Psoas muscle (tissue), 8 donors: ENCODE results near the gene TMEM54. TPM values are rescaled to one million over a fixed set of nuclear protein-coding genes. Genes with fewer than 3 reads are reported as not detected.

Source experiments
- ATAC-seq, 4 donors: fragments of 200-7000 bp; cut with Tn5 transposase; one replicate each; pipeline ENCODE4 v1.9.1; 2020; ENCODE audit warnings: moderate library complexity in 3 of 4, mild to moderate bottlenecking in 2 of 4
- DNase-seq, 2 donors: peaks; one replicate each; pipeline ENCODE4 v3.0.0-alpha.2; 2020
- H3K27ac ChIP-seq: fragments of 200-600 bp; one replicate; pipeline ENCODE4 v1.8.0; 2022
- H3K27me3 ChIP-seq, 3 donors: fragments of 200-600 bp in 1 of 3; one replicate each; pipeline versions ENCODE4 v1.6.1 to v1.8.0; 2013 to 2022; ENCODE audit warnings: low read length in 2 of 3, mild to moderate bottlenecking in 2 of 3, moderate library complexity in 1 of 3; ENCODE audit not compliant: insufficient read depth in 3 of 3
- H3K36me3 ChIP-seq, 2 donors: fragments of 200-600 bp in 1 of 2; one replicate each; pipeline versions ENCODE4 v1.6.1 to v1.8.0; 2013 to 2022; ENCODE audit warnings: low read depth in 1 of 2, mild to moderate bottlenecking in 1 of 2, moderate library complexity in 1 of 2; ENCODE audit not compliant: insufficient read depth in 1 of 2
- H3K4me1 ChIP-seq: fragments of 200-600 bp; one replicate; pipeline ENCODE4 v1.8.0; 2022
- H3K4me3 ChIP-seq: fragments of 200-600 bp; one replicate; pipeline ENCODE4 v1.8.0; 2022; ENCODE audit warnings: mild to moderate bottlenecking
- H3K9me3 ChIP-seq: fragments of 200-600 bp; one replicate; pipeline ENCODE4 v1.8.0; 2022
- WGBS, 3 donors: extraction: QIAGEN DNeasy Blood & Tissue Kit; methylation state at CpG; one replicate each; pipeline versions ENCODE4 v1.1.6 to v1.1.7; 2013; 5-methylcytosine and 5-hydroxymethylcytosine counted together
- intact Hi-C, 2 donors: fragments of 100-400 bp; cut with DNase I; formaldehyde crosslinking; loops; one replicate each; pipeline versions ENCODE4 v1.11.0 to v1.14.2; 2022
- polyA plus RNA-seq, 3 donors: library from polyadenylated mRNA; stranded (reverse); fragments of 200-250 nt; gene quantifications; one replicate each; pipeline ENCODE4 v1.2.3, GENCODE V29; 2013
- total RNA-seq, 4 donors: library from RNA; stranded (reverse); fragmentation: NEBNext Ultra II Directional in 2 of 4; extraction: Animal tissue kit (Norgen Biotek cat#: 25700) in 2 of 4; gene quantifications; one replicate each; pipeline versions ENCODE4 v1.2.1 to v1.2.4, GENCODE V29; 2021 to 2023
- TF ChIP-seq, protein P1 (sequence below): fragments of 200-600 bp; IDR thresholded peaks from one replicate; pipeline ENCODE4 v1.8.0; 2022; ENCODE audit warnings: antibody characterized with exemption
- donor health status: healthy with polysubstance abuse.
- donor health status: DM: no; HTN: no; CAD: no; lungs with moderate emphysema.
- donor health status: Bipolar disorder and iron deficiency.
- donor health status: healthy.
- donor health status: DM: yes; HTN: yes; CAD: no.
- donor health status: DM: no; HTN: no; CAD: no.
- donor health status: DM: no; HTN: no; CAD: no.
- donor health status: DM: yes; HTN: yes; CAD: no.

The TMEM54 gene
- total and polyA plus RNA-seq, 7 donors: 4.7 to 11.8 (median 5.9) TPM

- 86 to 88% (median 87%) methylated on average over 3 of the region's 3 CpGs for WGBS, 3 donors
- H3K4me3 ChIP-seq: no peak overlapping the region
- DNase-seq (no peak), ATAC-seq (no peak)
- H3K27me3 ChIP-seq: peaks cover 0 to 64% (median 29%) of the 10 kb centered on the region in 3 donors
- no peaks in the 10 kb centered on the region for H3K36me3 ChIP-seq
- H3K9me3 ChIP-seq: no peaks in the 10 kb centered on the region
- TF ChIP-seq, protein P1, sequence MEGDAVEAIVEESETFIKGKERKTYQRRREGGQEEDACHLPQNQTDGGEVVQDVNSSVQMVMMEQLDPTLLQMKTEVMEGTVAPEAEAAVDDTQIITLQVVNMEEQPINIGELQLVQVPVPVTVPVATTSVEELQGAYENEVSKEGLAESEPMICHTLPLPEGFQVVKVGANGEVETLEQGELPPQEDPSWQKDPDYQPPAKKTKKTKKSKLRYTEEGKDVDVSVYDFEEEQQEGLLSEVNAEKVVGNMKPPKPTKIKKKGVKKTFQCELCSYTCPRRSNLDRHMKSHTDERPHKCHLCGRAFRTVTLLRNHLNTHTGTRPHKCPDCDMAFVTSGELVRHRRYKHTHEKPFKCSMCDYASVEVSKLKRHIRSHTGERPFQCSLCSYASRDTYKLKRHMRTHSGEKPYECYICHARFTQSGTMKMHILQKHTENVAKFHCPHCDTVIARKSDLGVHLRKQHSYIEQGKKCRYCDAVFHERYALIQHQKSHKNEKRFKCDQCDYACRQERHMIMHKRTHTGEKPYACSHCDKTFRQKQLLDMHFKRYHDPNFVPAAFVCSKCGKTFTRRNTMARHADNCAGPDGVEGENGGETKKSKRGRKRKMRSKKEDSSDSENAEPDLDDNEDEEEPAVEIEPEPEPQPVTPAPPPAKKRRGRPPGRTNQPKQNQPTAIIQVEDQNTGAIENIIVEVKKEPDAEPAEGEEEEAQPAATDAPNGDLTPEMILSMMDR: no peak
- no peaks in the 10 kb centered on the region for H3K4me1 ChIP-seq
- no peak overlapping the region for H3K27ac ChIP-seq
- intact Hi-C loops: no loop called here
These were observed 11.4 kb downstream of the TMEM54 start for GRCh38 chr1:32889731-32890278.

DNA sequence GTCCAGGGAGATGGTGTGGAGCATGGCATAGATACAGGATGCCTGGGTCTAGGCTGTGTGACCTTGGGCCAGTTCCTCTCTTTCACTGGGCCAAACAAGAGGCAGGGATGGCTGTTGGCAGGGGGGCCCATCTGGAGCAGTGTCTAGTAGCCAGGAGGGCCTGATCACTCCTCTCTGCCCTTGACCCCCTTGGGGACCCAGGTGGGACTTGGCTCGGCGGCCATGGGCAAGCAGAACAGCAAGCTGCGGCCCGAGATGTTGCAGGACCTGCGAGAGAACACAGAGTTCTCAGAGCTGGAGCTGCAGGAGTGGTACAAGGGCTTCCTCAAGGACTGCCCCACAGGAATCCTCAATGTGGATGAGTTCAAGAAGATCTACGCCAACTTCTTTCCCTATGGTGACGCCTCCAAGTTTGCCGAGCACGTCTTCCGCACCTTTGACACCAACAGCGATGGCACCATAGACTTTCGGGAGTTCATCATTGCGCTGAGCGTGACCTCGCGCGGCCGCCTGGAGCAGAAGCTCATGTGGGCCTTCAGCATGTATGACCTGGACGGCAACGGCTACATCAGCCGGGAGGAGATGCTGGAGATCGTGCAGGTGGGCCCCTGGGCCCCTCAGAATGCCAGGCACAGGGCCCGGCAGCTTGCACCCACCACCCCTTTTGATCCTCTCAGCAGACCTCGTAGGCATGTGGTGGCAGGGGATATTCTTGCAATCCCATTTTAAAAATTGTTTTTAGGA is 12.3 kb downstream of the TMEM54 start:
- H3K4me1 ChIP-seq: no peaks in the 10 kb centered on the region
- 86 to 91% (median 90%) methylated on average over 24 of the region's 24 CpGs for WGBS, 3 donors
- H3K27ac ChIP-seq: no peak overlapping the region
- TF ChIP-seq, protein P1: no peak
- no peak overlapping the region for H3K4me3 ChIP-seq
- no peaks in the 10 kb centered on the region for H3K9me3 ChIP-seq
- DNase-seq: no peak
- ATAC-seq: no peak
- peaks cover 0 to 62% (median 30%) of the 10 kb centered on the region in 3 donors for H3K27me3 ChIP-seq
- no peaks in the 10 kb centered on the region for H3K36me3 ChIP-seq
- intact Hi-C loops: no loop called here

- ATAC-seq (no peak), DNase-seq (no peak)
- Histone ChIP-seq H3K9me3 (no peaks in the 10 kb centered on the region), H3K4me1 (no peaks in the 10 kb centered on the region), H3K4me3 (no peak overlapping the region), H3K27ac (no peak overlapping the region), H3K27me3 (peaks cover 0 to 55% (median 28%) of the 10 kb centered on the region in 3 donors), H3K36me3 (no peaks in the 10 kb centered on the region)
- intact Hi-C loops: no loop called here
- TF ChIP-seq, protein P1: no peak
- WGBS, 3 donors: 67 to 70% (median 68%) methylated on average over 3 of the region's 3 CpGs
These were observed 13.1 kb downstream of the TMEM54 start for GRCh38 chr1:32888134-32888533.

DNA sequence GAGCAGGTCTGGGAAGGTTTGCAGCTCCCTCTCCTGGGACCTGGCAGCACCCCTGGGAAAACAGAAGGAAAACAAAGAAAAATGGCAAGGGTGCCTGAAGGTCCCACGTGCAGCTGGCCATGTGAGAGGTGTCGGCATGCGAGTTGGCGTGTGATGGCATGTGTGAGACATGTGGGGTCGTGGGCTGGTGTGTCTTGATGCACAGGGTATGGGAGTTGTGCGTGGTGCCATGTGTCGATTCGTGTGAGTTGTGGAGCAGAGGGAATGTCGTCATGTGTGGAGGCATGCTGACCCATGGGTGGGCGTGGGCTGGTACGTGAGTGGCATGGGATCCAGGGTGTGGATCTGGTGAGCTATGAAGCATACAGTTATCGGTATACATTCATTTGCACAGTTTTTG is 13.6 kb downstream of the TMEM54 start:
- intact Hi-C loops: no loop called here
- no peak for ATAC-seq
- H3K27me3 ChIP-seq: peaks cover 0 to 50% (median 23%) of the 10 kb centered on the region in 3 donors

More for the DNA sequence above, 13.6 kb downstream of the TMEM54 start:
- Histone ChIP-seq H3K36me3 (no peaks in the 10 kb centered on the region), H3K4me1 (no peaks in the 10 kb centered on the region), H3K4me3 (no peak overlapping the region), H3K9me3 (no peaks in the 10 kb centered on the region), H3K27ac (no peak overlapping the region)
- TF ChIP-seq, protein P1: no peak
- 70% methylated on average over 12 of the region's 12 CpGs for WGBS, 3 donors
- DNase-seq: no peak
